SK-N-SH (cell line): ENCODE data around the gene MAML3. TPM values are rescaled to one million over a fixed set of nuclear protein-coding genes. Genes with fewer than 3 reads are reported as not detected.

ENCODE experiments used
- CTCF ChIA-PET: fragments of 300-600, 350-600 bp; formaldehyde crosslinking; extraction: SDS; loops from one replicate; lab custom pipeline; 2021; lab: Yijun Ruan, JAX
- POLR2A ChIA-PET: fragments of 350-600 bp; sonication (Branson Sonifier 250); formaldehyde crosslinking; extraction: SDS; loops from one replicate; lab custom pipeline; 2020; ENCODE audit warnings: antibody characterized with exemption, inconsistent platforms; lab: Yijun Ruan, JAX
- DNase-seq: peaks from one replicate; pipeline ENCODE4 v3.0.0; 2012
- H2AFZ ChIP-seq: fragments of 200-600 bp; sonication (generic); 2 replicates; pipeline ENCODE4 v1.8.1; 2016; ENCODE audit warnings: antibody characterized with exemption, mild to moderate bottlenecking, low read depth
- H3F3A ChIP-seq: fragments of 200-600 bp; sonication (generic); replicated peaks from 2 replicates; pipeline ENCODE3; 2016; ENCODE audit warnings: antibody characterized with exemption, mild to moderate bottlenecking; ENCODE audit not compliant: insufficient read depth
- H3K27ac ChIP-seq, 2 experiments: fragments of 200-500 bp in 1 of 2; fragments of 200-600 bp in 1 of 2; sonication (Bioruptor generic) in 1 of 2; sonication (generic), shearing (Covaris generic) in 1 of 2; 2 replicates each; pipeline versions ENCODE4 v1.5.1 to v1.6.1; 2014 to 2016; ENCODE audit warnings: low read depth in 2 of 2, inconsistent platforms in 1 of 2, low read length in 1 of 2, mild to moderate bottlenecking in 1 of 2, mixed read lengths in 1 of 2
- H3K27me3 ChIP-seq: fragments of 200-600 bp; sonication (generic), shearing (Covaris generic); 2 replicates; pipeline ENCODE4 v1.6.1; 2016; ENCODE audit warnings: mixed run types; ENCODE audit not compliant: insufficient read depth
- H3K36me3 ChIP-seq, 2 experiments: fragments of 200-500 bp in 1 of 2; fragments of 200-600 bp in 1 of 2; sonication (Bioruptor generic) in 1 of 2; sonication (generic) in 1 of 2; replicated peaks in 1 of 2; 2 replicates each; pipeline versions ENCODE3 to v1.5.1; 2014 to 2016; ENCODE audit warnings: low read length in 1 of 2, mild to moderate bottlenecking in 1 of 2; ENCODE audit not compliant: insufficient read depth in 2 of 2, control insufficient read depth in 1 of 2
- H3K4me1 ChIP-seq, 2 experiments: fragments of 200-500 bp in 1 of 2; fragments of 200-600 bp in 1 of 2; sonication (Bioruptor generic) in 1 of 2; sonication (generic), shearing (Covaris generic) in 1 of 2; 2 replicates each; pipeline versions ENCODE4 v1.5.1 to v1.6.1; 2014 to 2016; ENCODE audit warnings: low read depth in 1 of 2, low read length in 1 of 2, mixed run types in 1 of 2; ENCODE audit not compliant: insufficient read depth in 2 of 2, control insufficient read depth in 1 of 2
- H3K4me2 ChIP-seq: fragments of 200-600 bp; sonication (generic), shearing (Covaris generic); 2 replicates; pipeline ENCODE4 v1.6.1; 2017; ENCODE audit warnings: mixed run types
- H3K4me3 ChIP-seq, 2 experiments: fragments of 200-500 bp in 1 of 2; fragments of 200-600 bp in 1 of 2; sonication (Bioruptor generic) in 1 of 2; sonication (generic), shearing (Covaris generic) in 1 of 2; 2 replicates each; pipeline versions ENCODE4 v1.5.1 to v1.8.1; 2014 to 2016; ENCODE audit warnings: low read depth in 2 of 2, inconsistent platforms in 1 of 2, low read length in 1 of 2, mild to moderate bottlenecking in 1 of 2, mixed read lengths in 1 of 2, moderate library complexity in 1 of 2
- H3K79me2 ChIP-seq: fragments of 200-600 bp; sonication (generic); 2 replicates; pipeline ENCODE4 v1.8.1; 2017; ENCODE audit warnings: mild to moderate bottlenecking; ENCODE audit not compliant: insufficient read depth
- H3K9ac ChIP-seq: fragments of 200-600 bp; sonication (generic); 2 replicates; pipeline ENCODE4 v1.6.1; 2017; ENCODE audit warnings: mixed run types
- H3K9me2 ChIP-seq: fragments of 200-600 bp; sonication (generic); 2 replicates; pipeline ENCODE4 v1.6.1; 2017; ENCODE audit warnings: mixed run types
- H3K9me3 ChIP-seq: fragments of 200-600 bp; sonication (generic); 2 replicates; pipeline ENCODE4 v1.6.1; 2017; ENCODE audit warnings: mixed run types, mild to moderate bottlenecking, moderate library complexity
- H4K20me1 ChIP-seq: fragments of 200-600 bp; sonication (generic); 2 replicates; pipeline ENCODE4 v1.6.1; 2017; ENCODE audit warnings: mild to moderate bottlenecking, mixed run types; ENCODE audit not compliant: insufficient read depth
- CTCF ChIP-seq: fragments of 200-600 bp; sonication (generic); IDR thresholded peaks from 2 replicates; pipeline ENCODE4 v1.6.1; 2017; ENCODE audit warnings: antibody characterized with exemption, mild to moderate bottlenecking, moderate library complexity
- EP300 ChIP-seq, 2 experiments: IDR thresholded peaks; 2 replicates each; pipeline versions ENCODE4 v1.4.0 to v1.6.1; 2012; ENCODE audit warnings: borderline replicate concordance in 1 of 2, low read depth in 1 of 2, low read length in 1 of 2
- FOXJ3 ChIP-seq: sonication (generic); formaldehyde crosslinking; IDR thresholded peaks from 2 replicates; pipeline ENCODE4 v1.5.1; 2020; ENCODE audit warnings: mild to moderate bottlenecking, missing genetic modification reagents
- FOXM1 ChIP-seq: IDR thresholded peaks from 2 replicates; pipeline ENCODE4 v1.4.0; 2012; ENCODE audit warnings: low read depth, mild to moderate bottlenecking
- IRF3 ChIP-seq: fragments of 150-350 bp; IDR thresholded peaks from 2 replicates; pipeline ENCODE4 v1.6.1; 2016; ENCODE audit warnings: mild to moderate bottlenecking, low read depth, low read length
- NFIC ChIP-seq: IDR thresholded peaks from 2 replicates; pipeline ENCODE4 v1.4.0; 2012; ENCODE audit warnings: borderline replicate concordance
- NRF1 ChIP-seq: IDR thresholded peaks from 2 replicates; pipeline ENCODE4 v1.6.1; 2012; ENCODE audit warnings: low read depth, mild to moderate bottlenecking, low read length
- PBX3 ChIP-seq: IDR thresholded peaks from 2 replicates; pipeline ENCODE4; 2012
- POLR2AphosphoS5 ChIP-seq: IDR thresholded peaks from 2 replicates; pipeline ENCODE4 v1.6.1; 2012; ENCODE audit warnings: low read depth, low read length
- RCOR1 ChIP-seq: fragments of 150-350 bp; IDR thresholded peaks from 2 replicates; pipeline ENCODE4 v1.6.1; 2017; ENCODE audit warnings: antibody characterized with exemption, low read length
- RFX5 ChIP-seq: IDR thresholded peaks from 2 replicates; pipeline ENCODE4 v1.6.1; 2012; ENCODE audit warnings: mild to moderate bottlenecking, improper control_type of control experiment, low read length
- SMC3 ChIP-seq: IDR thresholded peaks from 2 replicates; pipeline ENCODE4 v1.6.1; 2012; ENCODE audit warnings: low read depth, low read length, improper control_type of control experiment
- TAF1 ChIP-seq: IDR thresholded peaks from 2 replicates; pipeline ENCODE4 v1.6.1; 2012; ENCODE audit warnings: low read depth, mild to moderate bottlenecking, low read length, moderate library complexity, borderline replicate concordance
- TCF12 ChIP-seq: IDR thresholded peaks from 2 replicates; pipeline ENCODE4 v1.4.0; 2012
- TEAD4 ChIP-seq: IDR thresholded peaks from 2 replicates; pipeline ENCODE4 v1.4.0; 2012; ENCODE audit warnings: mild to moderate bottlenecking, borderline replicate concordance; ENCODE audit not compliant: insufficient read depth
- USF2 ChIP-seq: fragments of 150-350 bp; IDR thresholded peaks from 2 replicates; pipeline ENCODE4 v1.6.1; 2017; ENCODE audit warnings: antibody characterized with exemption, low read length, low read depth, borderline replicate concordance
- WGBS: methylation state at CpG from one replicate; pipeline ENCODE4 v1.1.6; 2017; ENCODE audit warnings: low lambda C conversion rate; 5-methylcytosine and 5-hydroxymethylcytosine counted together
- polyA plus RNA-seq, 3 experiments: library from polyadenylated mRNA; depleted of rRNA; stranded (reverse); fragments of >200 nt; gene quantifications; 2 replicates each; pipeline ENCODE4 v1.2.3, GENCODE V29; 2012

MAML3 gene
- polyA plus RNA-seq, 1 of the 3 experiments (the other 2 are of a cell fraction) = 5.3 TPM

- Histone ChIP-seq H3K27ac (peak overlapping the region in 1 of 2 experiments; percentile 88; a peak in 2 of 4 replicates), H3F3A (peaks cover 6% of the 10 kb centered on the region), H3K9me2 (no peaks in the 10 kb centered on the region), H3K27me3 (no peaks in the 10 kb centered on the region), H3K4me3 (no peak overlapping the region), H3K79me2 (no peaks in the 10 kb centered on the region), H3K4me2 (no peak overlapping the region), H3K9ac (no peak overlapping the region), H3K36me3 (peaks cover 0 to 3% of the 10 kb centered on the region in 2 experiments), H3K4me1 (peaks cover 7 to 28% of the 10 kb centered on the region in 2 experiments), H2AFZ (no peak overlapping the region), H3K9me3 (no peaks in the 10 kb centered on the region), H4K20me1 (no peaks in the 10 kb centered on the region)
- POLR2A ChIA-PET = no interaction called here
- TF ChIP-seq USF2 = no peak
- TF ChIP-seq NFIC = no peak
- TF ChIP-seq CTCF = no peak
- no peak for DNase-seq
- CTCF ChIA-PET = interaction anchor here (0.6 to 1.6 kb wide), 4 partner anchors 9 to 444 kb away, joined by 3 to 4 read pairs (median 3); no protein-coding TSS in a partner anchor
- 93% methylated on average over 3 of the region's 3 CpGs for WGBS
Measured at GRCh38 chr4:139809757-139810140, 344.2 kb downstream of the MAML3 start.

- no peak overlapping the region for H2AFZ ChIP-seq
- H3K36me3 ChIP-seq = peaks cover 0 to 3% of the 10 kb centered on the region in 2 experiments
- 87% methylated on average over 11 of the region's 11 CpGs for WGBS
- no peaks in the 10 kb centered on the region for H4K20me1 ChIP-seq
- no peak overlapping the region for H3K4me3 ChIP-seq
- no peaks in the 10 kb centered on the region for H3K27me3 ChIP-seq
- peak overlapping the region; percentile 16 to 88; a peak in 3 of 4 replicates for H3K27ac ChIP-seq
- H3K4me2 ChIP-seq = no peak overlapping the region
- no peak for DNase-seq
- H3K4me1 ChIP-seq = peaks cover under 1 to 21% of the 10 kb centered on the region in 2 experiments; a peak in 3 of 4 replicates
- POLR2A ChIA-PET = interaction anchor here (0.6 kb wide), 1 partner anchor 13 kb away, joined by 3 read pairs; no protein-coding TSS in a partner anchor
- H3K9ac ChIP-seq = no peak overlapping the region
- H3K79me2 ChIP-seq = no peaks in the 10 kb centered on the region
- CTCF ChIA-PET = interaction anchor here (0.6 to 1.6 kb wide), 5 partner anchors 8 to 445 kb away, joined by 3 to 4 read pairs (median 3); no protein-coding TSS in a partner anchor
- H3K9me3 ChIP-seq = no peaks in the 10 kb centered on the region
- H3F3A ChIP-seq = peaks cover 6% of the 10 kb centered on the region
- H3K9me2 ChIP-seq = no peaks in the 10 kb centered on the region
- TF ChIP-seq IRF3 (no peak), SMC3 (no peak), NRF1 (no peak), TEAD4 (no peak), RFX5 (no peak), TCF12 (0 out of 2 replicates have a peak, but pooled peaks have one; percentile 21), CTCF (no peak), TAF1 (no peak), RCOR1 (peak; percentile 20; the same call in 1 of the 2 replicates), FOXJ3 (CRISPR knock-in tag) (no peak), EP300 (IDR thresholded peaks at IDR 0.05; ENCODE audit: borderline replicate concordance in 1 of 2, low read depth in 1 of 2, low read length in 1 of 2) (0 out of 4 replicates have a peak, but pooled peaks of 1 of the 2 experiments have one; percentile 27), FOXM1 (no peak), PBX3 (peak; percentile 61), POLR2AphosphoS5 (no peak)
Measured at GRCh38 chr4:139808808-139809756, 344.9 kb downstream of the MAML3 start.
